Measurements from ENCODE around the gene TMEM175.

DNA sequence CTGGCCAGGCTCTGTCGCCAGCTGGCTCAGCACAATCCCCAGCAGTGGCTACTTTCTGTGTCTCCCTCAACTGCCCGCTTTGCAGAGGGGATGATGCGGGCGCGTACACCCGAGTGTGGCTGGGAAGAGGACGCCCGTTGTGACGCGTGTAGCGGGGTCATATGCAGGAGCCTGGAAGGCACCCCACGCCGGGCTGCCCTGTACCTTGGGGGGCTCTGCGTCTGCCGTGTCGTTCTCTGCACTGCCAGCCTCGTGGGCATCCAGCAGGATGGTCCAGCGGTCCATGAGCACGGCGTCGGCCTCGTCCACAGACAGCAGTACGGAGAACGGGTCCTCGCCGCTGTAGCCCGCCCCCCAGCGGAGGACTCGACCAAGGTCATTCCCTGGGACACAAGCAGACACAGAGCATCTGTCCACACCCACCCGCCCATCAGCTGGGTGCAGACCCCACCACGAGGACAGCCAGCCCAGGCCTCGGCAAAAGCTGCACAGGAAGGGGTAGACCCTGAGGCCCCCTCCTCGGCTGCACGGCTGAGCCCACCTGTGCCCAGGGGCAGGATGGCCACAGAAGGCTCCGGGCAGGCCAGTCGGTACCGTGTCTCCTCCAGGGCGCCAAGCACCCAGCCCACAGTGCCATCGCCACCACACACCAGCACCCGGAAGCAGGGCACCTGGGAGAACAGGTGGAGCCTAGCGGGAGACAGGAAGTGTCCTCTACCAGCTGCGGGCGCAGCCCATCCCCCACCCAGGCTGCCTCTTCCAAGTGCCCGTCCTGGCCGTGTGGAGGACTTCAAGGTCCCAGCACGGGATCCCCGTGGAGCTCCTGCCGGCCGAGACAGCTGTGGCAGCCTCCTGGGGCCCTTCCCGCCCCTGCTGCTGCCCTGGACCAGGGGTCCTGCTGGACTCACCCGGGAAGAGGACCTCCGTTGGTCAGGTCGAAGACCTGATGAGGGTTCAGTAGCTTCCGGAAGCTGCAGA is 30.3 kb downstream of the TMEM175 start:
- no peak for TF ChIP-seq HDGF (IDR thresholded peaks at IDR 0.05; ENCODE audit: borderline replicate concordance)
- TF ChIP-seq SUZ12 (IDR thresholded peaks at IDR 0.05): no peak

All from HEK293T (cell line).